Progenitor cell of endocrine pancreas (in vitro differentiated cells): ENCODE data around the gene ZRANB1. TPM values are rescaled to one million over a fixed set of nuclear protein-coding genes. Genes with fewer than 3 reads are reported as not detected.

Source experiments
- DNase-seq: peaks from one replicate; pipeline ENCODE4 v3.0.0; 2021; ENCODE audit warnings: low spot score; ENCODE audit not compliant: unreplicated experiment
- H3K27ac Mint-ChIP-seq: 2 replicates; pipeline ENCODE4 v1.8.0; 2021; ENCODE audit warnings: mild to moderate bottlenecking, moderate library complexity, mixed read lengths
- H3K27me3 Mint-ChIP-seq: 2 replicates; pipeline ENCODE4 v1.8.0; 2021; ENCODE audit warnings: mixed read lengths
- H3K36me3 Mint-ChIP-seq: 2 replicates; pipeline ENCODE4 v1.8.0; 2022; ENCODE audit warnings: mixed read lengths; ENCODE audit not compliant: insufficient read depth
- H3K4me1 Mint-ChIP-seq: 2 replicates; pipeline ENCODE4 v1.8.0; 2021; ENCODE audit warnings: low read depth, mixed read lengths
- H3K4me3 Mint-ChIP-seq: 2 replicates; pipeline ENCODE4 v1.8.0; 2021; ENCODE audit warnings: low read depth, mild to moderate bottlenecking, moderate library complexity, mixed read lengths
- H3K9me3 Mint-ChIP-seq: 2 replicates; pipeline ENCODE4 v1.8.0; 2021; ENCODE audit warnings: low read depth, mixed read lengths
- total RNA-seq: library from RNA; stranded (reverse); gene quantifications from 2 replicates; pipeline ENCODE4 v1.2.1, GENCODE V29; 2021
- TF ChIP-seq, protein P1 (sequence below): fragments of 200-600 bp; sonication (generic); IDR thresholded peaks from one replicate; pipeline ENCODE4 v1.5.0; 2021; ENCODE audit warnings: antibody characterized with exemption, mild to moderate bottlenecking; ENCODE audit not compliant: unreplicated experiment

The ZRANB1 gene
- total RNA-seq, 1 donor from 2014 or later = 31.1 TPM

DNA sequence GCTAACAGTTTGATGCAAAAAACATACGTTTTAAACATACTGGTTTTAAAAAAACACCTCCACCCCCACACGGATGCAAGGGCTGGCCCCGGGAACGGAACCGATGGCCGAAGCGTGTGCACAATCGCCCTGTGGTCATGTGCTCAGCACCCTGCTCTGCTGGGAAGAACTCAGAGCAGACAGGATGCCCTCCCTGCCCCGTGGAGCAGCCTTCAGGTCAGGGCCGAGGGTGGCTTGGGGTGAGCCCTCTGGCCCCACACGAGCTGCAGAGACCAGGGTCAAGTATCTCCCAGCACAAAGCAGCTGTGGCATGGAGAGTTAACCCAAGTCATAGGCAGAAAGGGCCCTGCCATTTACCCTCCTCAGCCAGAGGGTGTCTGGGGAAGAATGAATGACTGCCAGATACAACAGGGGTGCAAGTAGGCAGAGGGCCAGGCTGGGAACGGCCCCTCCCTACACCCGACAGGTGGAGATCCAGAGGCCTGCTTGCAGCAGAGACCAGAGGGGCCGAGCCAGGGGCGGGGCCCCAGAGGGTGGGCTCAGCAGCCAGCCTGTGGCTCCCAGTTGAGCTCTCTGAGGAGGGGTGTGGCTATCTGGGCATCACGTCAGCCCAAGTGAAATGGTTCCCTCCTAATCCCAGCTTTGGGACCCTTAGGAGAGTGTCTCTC lies 56.8 kb downstream of the ZRANB1 start:
- Mint-ChIP-seq H3K4me1 (no peaks in the 10 kb centered on the region), H3K27ac (no peak overlapping the region), H3K36me3 (peaks cover 9% of the 10 kb centered on the region), H3K9me3 (no peaks in the 10 kb centered on the region), H3K27me3 (no peaks in the 10 kb centered on the region), H3K4me3 (no peak overlapping the region)
- TF ChIP-seq, protein P1, sequence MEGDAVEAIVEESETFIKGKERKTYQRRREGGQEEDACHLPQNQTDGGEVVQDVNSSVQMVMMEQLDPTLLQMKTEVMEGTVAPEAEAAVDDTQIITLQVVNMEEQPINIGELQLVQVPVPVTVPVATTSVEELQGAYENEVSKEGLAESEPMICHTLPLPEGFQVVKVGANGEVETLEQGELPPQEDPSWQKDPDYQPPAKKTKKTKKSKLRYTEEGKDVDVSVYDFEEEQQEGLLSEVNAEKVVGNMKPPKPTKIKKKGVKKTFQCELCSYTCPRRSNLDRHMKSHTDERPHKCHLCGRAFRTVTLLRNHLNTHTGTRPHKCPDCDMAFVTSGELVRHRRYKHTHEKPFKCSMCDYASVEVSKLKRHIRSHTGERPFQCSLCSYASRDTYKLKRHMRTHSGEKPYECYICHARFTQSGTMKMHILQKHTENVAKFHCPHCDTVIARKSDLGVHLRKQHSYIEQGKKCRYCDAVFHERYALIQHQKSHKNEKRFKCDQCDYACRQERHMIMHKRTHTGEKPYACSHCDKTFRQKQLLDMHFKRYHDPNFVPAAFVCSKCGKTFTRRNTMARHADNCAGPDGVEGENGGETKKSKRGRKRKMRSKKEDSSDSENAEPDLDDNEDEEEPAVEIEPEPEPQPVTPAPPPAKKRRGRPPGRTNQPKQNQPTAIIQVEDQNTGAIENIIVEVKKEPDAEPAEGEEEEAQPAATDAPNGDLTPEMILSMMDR = no peak
- no peak for DNase-seq

DNA sequence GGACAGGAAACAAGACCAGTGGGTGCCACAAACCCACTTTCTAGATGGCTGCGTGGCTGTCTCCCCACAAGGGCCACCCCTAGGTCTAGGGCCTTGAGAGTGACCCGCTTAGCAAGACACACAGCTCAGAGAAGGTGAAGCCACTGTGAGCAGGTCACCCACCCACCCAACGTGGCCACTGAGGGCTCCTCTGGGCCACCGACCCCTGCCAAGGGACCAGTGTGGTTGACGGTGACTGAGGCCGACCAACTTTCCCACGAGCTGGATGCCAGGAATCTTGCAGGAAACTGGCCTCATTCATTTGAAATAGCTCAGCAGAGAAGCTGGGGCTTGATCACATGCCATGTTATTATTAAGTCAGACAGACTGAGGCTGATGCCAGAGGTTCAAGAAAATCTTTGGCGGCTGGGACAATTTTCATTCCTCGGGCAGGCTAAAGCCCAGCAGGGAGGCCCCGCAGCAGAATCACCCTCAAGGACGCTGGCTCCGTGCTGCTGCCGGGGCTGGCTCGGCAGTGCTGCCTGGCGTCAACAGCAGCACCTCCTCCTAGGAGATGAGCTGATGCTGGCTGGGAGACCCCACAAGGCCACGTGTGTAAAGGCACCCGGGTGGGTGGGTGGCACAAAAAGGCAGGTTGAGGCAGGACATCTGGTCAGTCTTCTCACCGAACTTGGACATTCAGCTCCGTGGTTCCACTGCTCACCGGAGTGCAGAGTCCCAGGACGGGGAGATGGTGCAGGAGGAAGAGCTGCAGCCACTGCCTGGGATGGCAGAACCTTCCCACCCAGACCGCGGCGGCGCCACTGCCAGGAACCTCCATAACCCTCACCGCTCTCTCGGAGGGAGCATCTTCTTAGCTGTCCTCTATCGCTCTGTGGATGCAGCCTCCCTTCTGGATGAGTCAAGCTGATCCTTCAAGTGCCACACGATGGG lies 57.8 kb downstream of the ZRANB1 start:
- TF ChIP-seq, protein P1 = no peak
- Mint-ChIP-seq H3K4me1 (no peaks in the 10 kb centered on the region), H3K27me3 (no peaks in the 10 kb centered on the region), H3K9me3 (no peaks in the 10 kb centered on the region), H3K27ac (no peak overlapping the region), H3K36me3 (peaks cover 5% of the 10 kb centered on the region), H3K4me3 (no peak overlapping the region)
- DNase-seq = no peak

DNA sequence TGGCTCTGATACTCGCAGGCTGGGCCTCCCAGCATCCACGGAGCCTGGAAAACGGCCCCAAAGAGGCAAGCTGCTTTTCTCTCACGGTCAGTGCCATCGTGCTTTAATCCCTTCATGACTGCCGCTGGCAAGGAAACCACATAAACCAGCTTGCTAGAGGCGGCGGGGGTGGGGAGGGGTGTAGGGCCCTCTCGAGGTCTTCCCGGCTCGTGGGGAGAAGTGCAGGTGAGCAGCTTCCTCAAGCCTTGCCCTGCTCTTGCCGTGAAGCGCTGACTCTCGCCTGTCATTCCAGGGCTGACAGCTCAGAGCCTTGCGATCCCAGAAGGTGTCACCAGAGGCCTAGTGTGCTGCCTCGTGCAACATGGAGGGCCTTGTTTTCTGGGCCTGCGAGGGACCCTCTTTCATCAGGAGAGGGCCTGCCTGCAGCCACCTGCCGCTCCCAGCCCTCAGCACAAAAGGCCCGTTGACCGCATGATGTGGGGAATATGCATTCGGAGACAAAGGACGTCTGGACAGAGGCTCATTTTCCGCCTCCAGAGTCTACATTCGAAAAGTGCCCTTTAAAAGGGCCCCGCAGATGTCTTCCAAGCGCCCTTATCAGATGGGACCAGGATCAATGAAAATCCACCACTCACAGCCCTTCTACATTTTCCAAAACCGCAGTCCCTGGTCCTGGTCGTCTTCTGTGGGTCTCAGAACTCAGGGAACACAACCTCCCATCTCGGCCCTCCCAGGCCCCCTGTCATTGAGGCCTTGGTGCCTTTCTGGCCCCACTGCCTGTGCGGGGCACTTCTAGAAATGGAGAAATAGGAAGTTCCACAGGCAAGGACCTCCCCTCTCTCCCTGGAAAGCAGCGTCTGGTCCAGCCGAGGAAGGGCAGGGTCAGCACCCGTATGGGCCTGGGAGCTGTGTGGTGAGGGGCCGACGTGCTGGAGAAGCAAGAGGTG lies 58.7 kb downstream of the ZRANB1 start:
- Mint-ChIP-seq H3K4me3 (no peak overlapping the region), H3K9me3 (no peaks in the 10 kb centered on the region), H3K27me3 (no peaks in the 10 kb centered on the region), H3K36me3 (peaks cover 5% of the 10 kb centered on the region), H3K27ac (peak overlapping the region; percentile 69), H3K4me1 (no peaks in the 10 kb centered on the region)
- TF ChIP-seq, protein P1 = no peak
- DNase-seq = no peak

DNA sequence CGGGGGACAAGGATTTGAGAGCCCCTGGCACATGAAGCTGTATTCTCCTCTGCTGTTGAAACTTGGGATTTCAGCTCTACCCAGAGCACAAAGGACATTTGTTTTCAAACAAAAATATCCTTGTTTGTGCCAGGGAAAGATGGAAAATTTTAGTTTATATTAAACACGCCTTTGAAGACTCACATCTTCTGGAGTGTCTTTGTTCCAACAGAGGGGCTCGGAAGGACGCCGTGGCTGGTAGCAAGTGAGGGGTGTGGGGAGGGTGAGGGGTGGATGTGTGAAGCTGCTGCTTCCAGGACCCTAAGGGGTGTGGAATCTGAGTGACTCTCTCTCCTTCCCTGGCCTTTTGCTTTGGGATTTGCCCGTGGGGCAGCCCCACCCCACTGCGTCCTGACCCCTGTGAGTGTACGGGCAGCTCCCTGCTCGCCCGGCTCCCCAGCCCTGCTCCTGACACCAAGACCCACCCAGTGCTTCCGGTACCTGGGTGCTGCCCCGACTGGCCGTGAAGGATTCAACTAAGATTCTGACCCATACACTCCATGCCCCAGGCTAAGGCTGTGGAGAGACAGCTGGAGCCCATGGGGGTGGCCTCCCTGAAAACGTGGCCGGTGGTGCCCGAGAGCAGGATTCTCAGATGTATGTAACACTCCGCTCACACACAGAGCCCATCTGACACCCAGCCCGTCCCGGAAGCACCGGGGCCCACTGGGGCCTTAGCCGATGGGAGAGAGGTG lies 59.6 kb downstream of the ZRANB1 start:
- Mint-ChIP-seq H3K4me3 (no peak overlapping the region), H3K9me3 (no peaks in the 10 kb centered on the region), H3K27me3 (no peaks in the 10 kb centered on the region), H3K27ac (no peak overlapping the region), H3K4me1 (peaks cover 2% of the 10 kb centered on the region), H3K36me3 (peaks cover 5% of the 10 kb centered on the region)
- TF ChIP-seq, protein P1 = no peak
- DNase-seq = no peak
